CD4-positive, alpha-beta T cell treated with Interleukin-12 subunit alpha and Interleukin-12 subunit beta, for 1 hour (primary cell): ENCODE data around the gene MYH6.
"Not testable (repeated sequence)": the region's sequence is repeated elsewhere in the genome, so short reads cannot be mapped to it uniquely, and the experiment has no call there.

Source experiments
- DNase-seq: peaks from one replicate; pipeline ENCODE4 v3.0.0-alpha.2; 2020

The MYH6 gene

GRCh38 chr14:23435543-23436326 lies 27.7 kb upstream of the MYH6 start, which contains the start of gene MYH7:
Gene MYH7 (minus strand): TSS chr14:23435660. CDS start chr14:23433732, 1,928 bp downstream.
- DNase-seq, result no peak

DNA sequence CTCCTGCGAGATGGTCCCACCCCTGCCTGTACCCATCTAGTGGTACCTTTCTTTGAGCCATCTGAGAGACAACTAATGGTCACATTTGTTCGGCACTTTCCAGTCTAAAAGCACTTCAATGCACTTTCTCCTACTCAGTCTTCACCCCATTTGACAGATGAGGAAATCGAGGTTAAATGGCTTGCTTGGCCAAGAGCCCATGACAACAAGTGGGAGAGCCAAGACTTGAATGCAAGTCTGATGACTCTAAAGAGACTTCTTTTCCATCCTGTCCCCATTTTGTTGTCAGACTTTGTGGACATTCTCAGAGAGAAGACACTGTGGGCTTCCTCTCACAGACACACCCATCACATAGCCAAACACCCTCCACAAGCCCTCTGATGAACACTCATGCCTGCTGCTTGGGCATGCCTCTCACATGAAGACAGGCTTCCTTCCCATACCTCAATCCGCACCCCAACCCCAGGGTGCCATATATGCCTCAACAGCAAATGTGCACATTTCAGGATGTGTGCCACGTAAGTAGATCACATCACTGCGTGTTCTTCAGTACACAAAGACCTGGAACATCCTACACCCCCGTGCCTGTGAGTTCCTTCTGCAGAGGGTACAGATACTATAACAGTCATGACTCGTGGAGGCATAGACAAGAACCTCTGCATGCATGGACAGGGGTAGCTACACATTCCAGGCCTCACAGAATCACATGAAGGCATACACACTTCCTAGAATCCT lies 26.6 kb upstream of the MYH6 start:
- no peak for DNase-seq

DNA sequence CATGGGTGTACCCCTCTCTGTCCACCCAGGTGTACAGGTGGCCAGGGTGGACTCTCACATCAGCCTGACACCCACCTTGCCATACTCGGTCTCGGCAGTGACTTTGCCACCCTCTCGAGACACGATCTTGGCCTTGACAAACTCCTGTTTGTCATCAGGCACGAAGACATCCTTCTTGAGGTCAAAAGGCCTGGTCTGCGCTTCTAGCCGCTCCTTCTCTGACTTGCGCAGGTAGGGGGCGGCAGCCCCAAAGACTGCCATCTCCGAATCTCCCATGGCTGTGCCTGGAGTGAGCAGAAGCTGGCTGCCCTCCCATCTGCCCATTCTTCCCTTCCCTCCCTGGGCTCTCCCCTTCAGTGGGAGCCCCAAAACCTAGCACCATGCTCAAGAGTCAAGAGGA lies 25.4 kb upstream of the MYH6 start:
- no peak for DNase-seq

DNA sequence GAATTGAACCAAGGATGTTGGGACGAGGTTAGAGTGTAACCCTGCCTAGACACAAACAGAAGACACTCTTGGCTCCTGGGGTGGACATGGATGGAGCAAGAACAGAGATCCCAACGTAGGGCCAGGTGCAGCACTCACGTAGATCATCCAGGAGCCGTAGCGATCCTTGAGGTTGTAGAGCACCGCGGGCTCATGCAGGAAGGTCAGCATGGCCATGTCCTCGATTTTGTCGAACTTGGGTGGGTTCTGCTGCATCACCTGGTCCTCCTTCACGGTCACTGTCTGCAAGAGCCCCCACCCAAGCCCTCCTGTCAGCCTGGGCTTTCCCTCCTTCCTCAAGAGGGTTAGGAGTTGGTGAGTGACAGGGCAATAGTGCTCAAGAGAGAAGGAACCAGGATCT lies 24.9 kb upstream of the MYH6 start:
- no peak for DNase-seq

- no peak for DNase-seq
These were observed 24.2 kb upstream of the MYH6 start for GRCh38 chr14:23432102-23432925.

DNA sequence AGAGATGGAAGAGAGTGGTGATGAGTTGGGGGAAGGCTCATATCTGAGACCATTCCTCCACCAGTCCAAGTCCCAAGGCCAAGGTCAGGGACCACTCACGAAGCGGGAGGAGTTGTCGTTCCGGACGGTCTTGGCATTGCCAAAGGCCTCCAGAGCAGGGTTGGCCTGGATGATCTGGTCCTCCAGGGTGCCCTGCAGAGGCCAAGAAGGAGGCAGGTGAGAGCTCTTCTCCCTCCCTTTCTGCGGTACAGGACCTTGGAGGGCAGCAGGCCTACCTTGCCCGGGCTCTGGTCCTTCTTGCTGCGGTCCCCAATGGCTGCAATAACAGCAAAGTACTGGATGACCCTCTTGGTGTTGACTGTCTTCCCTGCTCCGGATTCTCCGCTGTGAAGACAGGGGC lies 23.4 kb upstream of the MYH6 start:
- DNase-seq, result no peak

GRCh38 chr14:23430723-23431085 lies 22.6 kb upstream of the MYH6 start:
- DNase-seq, result no peak

DNA sequence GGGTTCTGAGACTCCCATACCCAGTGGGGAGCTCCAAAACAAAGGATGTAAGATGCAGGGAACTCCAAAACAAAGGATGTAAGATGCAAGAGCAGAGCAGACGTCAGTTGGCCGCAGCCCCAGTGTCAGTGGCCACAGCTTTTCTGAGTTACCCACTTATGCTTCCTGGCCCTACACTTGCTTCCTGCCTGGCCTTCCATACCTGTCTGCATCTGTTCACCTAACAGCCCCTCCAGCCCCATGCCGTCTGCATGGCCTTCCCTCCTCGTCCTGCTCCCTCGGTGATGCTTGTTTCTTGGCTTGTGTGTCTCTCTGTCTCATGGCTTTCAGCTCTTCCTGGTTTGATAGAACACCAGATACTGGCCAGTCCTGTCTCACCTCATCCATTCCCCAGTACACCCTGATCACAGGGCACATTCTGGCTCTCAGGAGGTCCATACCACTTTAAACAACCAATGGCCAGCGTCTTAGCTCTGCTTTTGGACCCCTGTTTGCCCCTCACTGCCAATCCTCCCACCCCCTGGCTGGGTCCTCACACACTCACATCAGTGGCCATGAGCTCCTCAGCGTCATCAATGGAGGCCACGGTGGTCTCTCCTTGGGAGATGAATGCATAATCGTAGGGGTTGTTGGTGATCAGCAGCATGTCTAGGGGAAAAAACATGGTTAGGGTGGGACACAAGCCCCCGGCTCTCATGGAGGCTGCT lies 22.1 kb upstream of the MYH6 start:
- DNase-seq, result no peak

- DNase-seq, result no peak
These were observed 20.8 kb upstream of the MYH6 start for GRCh38 chr14:23428686-23429495.

DNA sequence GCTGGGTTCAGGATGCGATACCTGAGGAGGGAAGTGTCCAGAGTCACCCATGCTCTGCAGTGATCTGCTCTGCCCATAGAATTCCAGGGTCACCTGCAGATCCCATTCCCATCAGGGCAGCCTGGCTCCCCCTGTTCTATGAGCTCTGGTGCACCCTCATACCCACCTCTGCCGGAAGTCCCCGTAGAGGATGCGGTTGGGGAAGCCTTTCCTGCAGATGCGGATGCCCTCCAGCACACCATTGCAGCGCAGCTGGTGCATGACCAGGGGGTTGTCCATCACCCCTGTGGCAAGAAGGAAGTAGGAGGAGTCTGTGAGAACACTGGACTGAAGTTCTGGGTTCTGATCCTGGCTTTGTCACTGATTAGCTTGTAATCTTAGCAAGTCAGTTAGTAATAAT lies 17.7 kb upstream of the MYH6 start:
- DNase-seq, result not testable (repeated sequence)

GRCh38 chr14:23425169-23425568 lies 17.1 kb upstream of the MYH6 start:
- DNase-seq, result no peak

- no peak for DNase-seq
These were observed 15.6 kb upstream of the MYH6 start for GRCh38 chr14:23423657-23424056.

GRCh38 chr14:23421594-23421993 lies 13.5 kb upstream of the MYH6 start:
- DNase-seq, result no peak

DNA sequence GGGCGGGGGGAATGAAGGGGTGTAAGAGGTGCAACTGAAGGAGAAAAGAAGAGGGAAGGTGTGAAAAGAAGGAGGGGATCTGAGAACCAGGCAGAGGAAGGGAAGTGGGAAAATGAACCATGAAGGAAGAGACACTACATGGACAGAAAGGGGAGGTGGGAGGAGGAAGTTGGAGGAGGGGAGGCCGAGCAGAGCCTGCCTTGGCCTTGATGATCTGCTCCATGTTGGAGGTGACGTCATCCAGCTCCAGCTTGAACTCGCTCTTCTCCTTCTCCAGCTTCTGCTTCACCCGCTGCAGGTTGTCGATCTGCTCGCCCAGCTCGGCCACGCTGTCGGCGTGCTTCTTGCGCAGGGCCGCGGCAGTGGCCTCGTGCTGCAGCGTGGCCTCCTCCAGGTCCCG lies 11.6 kb upstream of the MYH6 start:
- DNase-seq, result not testable (repeated sequence)

- no peak for DNase-seq
These were observed 9.9 kb upstream of the MYH6 start for GRCh38 chr14:23418021-23418420.

GRCh38 chr14:23417269-23417668 lies 9.2 kb upstream of the MYH6 start:
- DNase-seq, result not testable (repeated sequence)

DNA sequence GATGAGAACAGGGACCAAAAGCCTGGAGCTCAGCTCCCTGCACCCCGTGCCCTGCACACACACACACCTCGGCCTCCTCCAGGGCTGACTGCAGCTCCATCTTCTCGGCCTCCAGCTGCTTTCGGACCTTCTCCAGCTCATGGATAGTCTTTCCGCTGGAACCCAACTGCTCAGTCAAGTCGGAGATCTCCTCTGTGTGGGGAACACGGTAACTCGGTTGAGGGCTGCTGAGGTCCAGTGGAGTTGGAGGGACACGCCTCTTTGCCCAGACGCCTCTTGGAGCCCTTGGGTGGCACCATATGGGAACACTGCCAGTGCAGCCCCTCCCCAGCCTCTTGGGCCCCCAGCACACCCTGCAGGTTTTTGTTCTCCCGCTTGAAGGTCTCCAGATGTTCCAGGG lies 8.7 kb upstream of the MYH6 start:
- DNase-seq, result no peak

GRCh38 chr14:23415821-23416778 lies 8.0 kb upstream of the MYH6 start:
- DNase-seq, result no peak

DNA sequence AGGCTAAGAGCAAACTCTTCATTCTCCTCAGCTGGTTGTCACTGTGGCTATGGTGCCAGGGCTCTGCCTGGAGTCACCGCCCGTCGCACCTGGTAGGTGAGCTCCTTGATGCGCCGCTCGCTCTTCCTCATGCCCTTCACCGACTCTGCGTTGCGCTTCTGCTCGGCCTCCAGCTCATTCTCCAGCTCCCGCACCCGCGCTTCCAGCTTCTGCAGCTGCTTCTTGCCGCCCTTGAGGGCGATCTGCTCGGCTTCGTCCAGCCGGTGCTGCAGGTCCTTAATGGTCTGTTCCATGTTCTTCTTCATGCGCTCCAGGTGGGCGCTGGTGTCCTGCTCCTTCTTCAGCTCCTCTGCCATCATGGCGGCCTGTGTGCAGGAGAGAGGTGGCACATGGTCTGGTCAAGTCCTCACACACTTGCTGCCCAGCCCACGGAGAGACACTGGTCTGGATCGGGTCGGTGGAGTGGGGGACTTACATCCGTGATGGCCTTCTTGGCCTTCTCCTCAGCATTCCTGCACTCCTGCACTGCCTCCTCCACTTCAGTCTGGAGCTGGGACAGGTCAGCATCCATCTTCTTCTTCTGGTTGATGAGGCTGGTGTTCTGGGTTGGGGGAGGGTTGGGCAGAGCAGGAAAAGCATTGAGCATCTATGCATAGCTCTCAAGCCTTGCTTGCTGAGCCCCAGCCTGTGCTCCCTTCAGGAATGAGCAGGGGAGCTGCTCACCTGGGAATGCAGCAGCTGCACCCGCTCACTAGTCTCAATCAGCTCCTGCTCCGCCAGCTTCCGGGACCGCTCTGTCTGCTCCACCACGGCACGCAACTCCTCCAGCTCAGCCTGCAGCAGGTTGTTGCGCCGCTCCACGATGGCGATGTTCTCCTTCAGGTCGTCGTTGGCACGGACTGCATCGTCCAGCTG lies 7.1 kb upstream of the MYH6 start:
- DNase-seq, result no peak

- no peak for DNase-seq
These were observed 6.2 kb upstream of the MYH6 start for GRCh38 chr14:23414254-23414653.
